IPS-20b (cell line): Measurements from ENCODE around the gene ARMH4.

Source experiments
- H3K27ac ChIP-seq: one replicate; pipeline ENCODE4 v1.5.1; 2013; ENCODE audit warnings: low read length
- H3K27me3 ChIP-seq: 2 replicates; pipeline ENCODE4 v1.6.1; 2013; ENCODE audit warnings: mild to moderate bottlenecking, low read length, inconsistent platforms; ENCODE audit not compliant: insufficient read depth
- H3K36me3 ChIP-seq: 2 replicates; pipeline ENCODE4 v1.6.1; 2013; ENCODE audit warnings: low read depth, mild to moderate bottlenecking, inconsistent platforms, low read length, moderate library complexity; ENCODE audit not compliant: insufficient read depth
- H3K4me1 ChIP-seq: 2 replicates; pipeline ENCODE4 v1.6.1; 2013; ENCODE audit warnings: mild to moderate bottlenecking, control low read depth, inconsistent platforms, low read length, moderate library complexity; ENCODE audit not compliant: insufficient read depth
- H3K4me3 ChIP-seq: 2 replicates; pipeline ENCODE4 v1.5.1; 2013; ENCODE audit warnings: mild to moderate bottlenecking, low read length, inconsistent platforms
- H3K9ac ChIP-seq: 2 replicates; pipeline ENCODE4 v1.6.1; 2013; ENCODE audit warnings: low read depth, mild to moderate bottlenecking, inconsistent platforms, low read length, moderate library complexity
- H3K9me3 ChIP-seq: 2 replicates; pipeline ENCODE4 v1.6.1; 2013; ENCODE audit warnings: mild to moderate bottlenecking, low read depth, low read length, inconsistent platforms; ENCODE audit not compliant: insufficient read depth

Gene ARMH4

DNA sequence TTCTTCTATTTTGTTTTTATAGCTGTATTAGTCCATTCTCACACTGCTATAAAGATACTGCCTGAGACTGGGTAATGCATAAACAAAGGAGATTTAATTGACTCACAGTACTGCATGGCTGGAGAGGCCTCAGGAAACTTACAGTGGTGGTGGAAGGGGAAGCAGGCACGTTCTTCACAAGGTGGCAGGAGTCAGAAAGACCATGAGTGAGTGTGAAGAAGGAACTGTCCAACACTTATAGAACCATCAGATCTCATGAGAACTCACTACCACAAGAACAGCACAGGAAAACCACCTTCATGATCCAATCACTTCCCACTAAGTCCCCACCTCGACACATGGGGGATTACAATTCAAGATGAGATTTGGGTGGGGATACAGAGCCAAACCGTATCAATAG is 42.3 kb downstream of the ARMH4 start:
- H3K36me3 ChIP-seq = no peaks in the 10 kb centered on the region
- no peak overlapping the region for H3K27ac ChIP-seq
- no peak overlapping the region for H3K9ac ChIP-seq
- no peaks in the 10 kb centered on the region for H3K9me3 ChIP-seq
- no peaks in the 10 kb centered on the region for H3K27me3 ChIP-seq
- no peaks in the 10 kb centered on the region for H3K4me1 ChIP-seq
- H3K4me3 ChIP-seq = no peak overlapping the region

DNA sequence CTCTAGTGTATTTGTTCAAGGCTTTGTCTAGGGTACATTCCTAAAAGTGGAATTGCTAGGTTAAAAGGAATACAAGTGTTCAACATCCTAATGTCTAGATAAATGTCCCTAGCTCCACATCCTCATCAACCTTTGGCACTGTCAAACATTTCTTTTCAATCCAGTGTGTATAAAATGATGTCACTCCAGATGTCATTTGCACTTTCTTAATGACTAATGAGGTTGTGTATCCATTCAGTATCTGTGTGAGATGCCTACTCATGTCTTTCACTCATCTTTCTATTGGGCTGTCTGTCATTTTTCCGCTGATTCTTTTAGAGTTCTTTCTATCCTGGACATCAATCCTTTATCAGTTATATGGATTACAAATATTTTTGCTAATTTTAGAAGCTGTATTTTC is 43.3 kb downstream of the ARMH4 start:
- no peak overlapping the region for H3K4me3 ChIP-seq
- no peaks in the 10 kb centered on the region for H3K27me3 ChIP-seq

DNA sequence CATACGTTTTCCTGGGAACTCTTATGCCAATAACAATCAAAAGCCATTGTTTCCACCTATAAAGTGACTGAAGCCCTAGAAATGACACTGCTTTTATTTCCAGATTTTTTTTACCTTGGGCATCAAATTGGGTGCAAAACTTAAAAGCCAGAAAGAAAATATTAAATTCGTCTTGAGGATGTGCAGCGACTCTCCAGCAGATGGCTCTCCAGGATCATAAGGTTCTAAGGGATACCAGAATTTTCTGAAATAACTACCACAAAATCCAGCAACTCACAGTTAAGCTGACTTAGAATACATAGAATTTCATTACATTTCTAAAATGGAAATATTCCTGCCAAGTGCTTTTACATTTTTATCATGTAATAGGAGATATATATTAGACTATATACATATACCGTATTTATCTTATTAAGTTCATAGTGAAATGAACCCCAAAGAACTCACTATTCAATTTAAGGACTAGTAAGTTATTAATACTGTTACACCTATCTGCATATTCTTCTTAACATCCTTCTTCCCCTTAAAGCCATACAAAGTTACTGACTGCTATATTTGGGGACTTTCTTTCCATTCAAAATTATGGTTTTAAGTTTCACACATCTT is 44.0 kb downstream of the ARMH4 start:
- Histone ChIP-seq H3K4me3 (no peak overlapping the region), H3K27ac (no peak overlapping the region), H3K4me1 (no peaks in the 10 kb centered on the region), H3K9ac (no peak overlapping the region), H3K9me3 (no peaks in the 10 kb centered on the region), H3K27me3 (no peaks in the 10 kb centered on the region), H3K36me3 (no peaks in the 10 kb centered on the region)

More for the DNA sequence above, 43.3 kb downstream of the ARMH4 start:
- Histone ChIP-seq H3K9ac (no peak overlapping the region), H3K27ac (no peak overlapping the region), H3K4me1 (no peaks in the 10 kb centered on the region), H3K9me3 (no peaks in the 10 kb centered on the region), H3K36me3 (no peaks in the 10 kb centered on the region)

DNA sequence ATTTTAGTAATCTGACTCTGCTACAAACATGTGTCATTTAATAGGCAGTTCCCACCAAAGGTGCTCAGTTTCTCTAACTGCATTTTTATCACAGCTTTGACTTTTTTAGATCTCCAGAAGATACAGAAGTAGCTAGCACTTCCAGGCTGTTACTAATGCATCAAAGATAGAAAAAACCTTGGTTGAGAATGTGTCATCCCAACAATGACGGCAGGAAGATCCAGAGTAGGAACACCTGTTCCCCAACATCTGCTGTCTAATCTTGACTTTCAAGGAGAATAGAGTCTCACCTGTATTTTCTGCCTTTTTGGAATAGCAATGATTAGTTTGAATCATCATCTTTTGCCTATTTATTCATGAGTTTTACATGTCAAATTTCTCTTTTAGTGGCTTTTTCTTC is 45.0 kb downstream of the ARMH4 start:
- Histone ChIP-seq H3K4me1 (no peaks in the 10 kb centered on the region), H3K4me3 (no peak overlapping the region), H3K27ac (no peak overlapping the region), H3K9me3 (no peaks in the 10 kb centered on the region), H3K9ac (no peak overlapping the region), H3K27me3 (no peaks in the 10 kb centered on the region), H3K36me3 (no peaks in the 10 kb centered on the region)

DNA sequence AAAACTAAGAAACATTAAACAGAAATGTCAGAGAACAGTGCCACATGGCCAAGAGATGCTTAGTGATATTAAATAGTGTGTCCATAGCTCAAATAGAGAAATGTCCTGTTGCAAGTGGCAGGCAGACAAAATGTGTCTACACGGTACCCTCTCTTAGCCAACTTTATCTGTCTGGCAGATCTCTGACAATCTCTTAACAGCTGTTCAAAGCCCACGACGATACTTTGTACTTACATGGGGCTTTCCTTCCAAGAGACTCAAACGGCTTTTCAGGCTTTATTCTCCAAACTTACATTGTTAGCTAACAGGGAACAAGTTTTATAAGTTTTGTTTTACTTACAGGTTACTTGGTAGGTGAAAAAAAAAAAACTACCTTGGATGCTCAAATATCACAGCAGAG is 45.6 kb downstream of the ARMH4 start:
- no peak overlapping the region for H3K27ac ChIP-seq
- no peaks in the 10 kb centered on the region for H3K4me1 ChIP-seq
- H3K27me3 ChIP-seq = no peaks in the 10 kb centered on the region
- H3K36me3 ChIP-seq = no peaks in the 10 kb centered on the region
- H3K9me3 ChIP-seq = no peaks in the 10 kb centered on the region
- H3K9ac ChIP-seq = no peak overlapping the region
- no peak overlapping the region for H3K4me3 ChIP-seq

DNA sequence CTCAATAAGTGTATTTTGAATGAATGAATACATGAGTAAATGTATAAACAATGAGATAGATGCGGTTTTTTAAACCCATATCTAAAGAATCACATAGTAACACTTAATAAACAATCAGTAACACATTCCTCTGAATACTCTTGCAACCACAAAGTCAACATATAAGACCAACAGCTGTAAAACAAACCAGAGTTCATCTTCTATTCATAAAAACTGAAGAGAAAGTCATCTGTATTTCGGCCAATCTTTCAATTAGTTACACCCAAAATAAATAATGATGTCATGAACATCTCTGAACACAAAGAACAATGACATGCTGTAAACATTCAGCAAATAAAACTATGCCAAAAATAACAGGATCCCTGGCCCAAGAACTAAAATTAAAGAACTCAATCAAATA is 47.2 kb downstream of the ARMH4 start:
- Histone ChIP-seq H3K9me3 (no peaks in the 10 kb centered on the region), H3K27me3 (no peaks in the 10 kb centered on the region), H3K9ac (no peak overlapping the region), H3K4me1 (no peaks in the 10 kb centered on the region), H3K36me3 (no peaks in the 10 kb centered on the region), H3K27ac (no peak overlapping the region), H3K4me3 (no peak overlapping the region)

DNA sequence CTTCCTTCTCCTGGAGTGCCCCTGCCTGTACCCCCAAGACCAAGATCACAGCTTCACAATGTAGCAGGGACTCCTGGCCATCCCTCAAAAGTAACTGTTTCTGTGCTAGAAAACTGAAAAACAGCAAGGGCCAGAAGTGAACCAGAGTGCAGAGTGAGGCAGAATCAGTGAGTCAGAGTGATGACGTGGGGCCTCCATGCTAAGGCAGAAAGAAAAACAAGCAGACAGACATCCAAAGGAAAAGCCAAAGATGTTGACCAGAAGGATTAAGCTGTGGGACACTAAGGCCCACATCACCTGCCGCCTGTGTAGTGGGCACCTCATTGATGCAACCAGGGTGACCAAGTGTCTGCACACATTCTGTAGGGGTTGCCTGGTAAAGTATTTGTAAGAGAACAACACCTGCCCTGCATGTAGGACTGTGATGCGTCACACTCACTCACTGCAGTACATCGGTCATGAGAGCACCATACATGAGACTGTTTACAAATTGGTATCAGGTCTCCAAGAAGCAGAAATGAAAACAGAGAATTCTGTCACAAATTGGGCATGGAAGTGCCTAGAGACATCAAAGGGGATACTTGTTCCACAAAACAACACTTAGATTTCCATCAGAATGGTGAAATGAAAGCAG is 51.2 kb downstream of the ARMH4 start:
- Histone ChIP-seq H3K27me3 (no peaks in the 10 kb centered on the region), H3K9ac (no peak overlapping the region), H3K36me3 (no peaks in the 10 kb centered on the region), H3K27ac (no peak overlapping the region), H3K9me3 (no peaks in the 10 kb centered on the region), H3K4me3 (no peak overlapping the region), H3K4me1 (peaks cover 2% of the 10 kb centered on the region; the same call in 1 of the 2 replicates)

DNA sequence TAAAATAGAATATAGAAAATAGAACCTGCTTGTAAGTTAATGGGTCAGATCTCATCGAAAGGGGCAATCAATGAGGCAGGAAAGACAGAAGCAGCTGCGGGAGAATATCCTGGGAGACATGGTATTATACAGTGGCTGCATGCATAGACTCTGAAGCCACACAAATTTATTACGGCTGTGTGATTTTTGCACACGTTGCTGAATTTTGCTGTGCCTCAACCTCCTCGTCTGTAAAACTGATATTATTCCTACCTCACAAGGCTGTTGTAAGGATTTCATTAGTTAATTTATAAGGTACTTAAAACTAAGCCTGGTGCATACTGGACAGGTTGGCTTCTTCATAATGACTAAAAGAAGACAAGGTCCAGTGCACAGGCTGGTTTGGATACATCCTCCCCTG is 52.3 kb downstream of the ARMH4 start:
- Histone ChIP-seq H3K4me1 (peaks cover 2% of the 10 kb centered on the region; the same call in 1 of the 2 replicates), H3K9ac (no peak overlapping the region), H3K4me3 (no peak overlapping the region), H3K27ac (no peak overlapping the region), H3K9me3 (no peaks in the 10 kb centered on the region), H3K27me3 (no peaks in the 10 kb centered on the region), H3K36me3 (no peaks in the 10 kb centered on the region)

DNA sequence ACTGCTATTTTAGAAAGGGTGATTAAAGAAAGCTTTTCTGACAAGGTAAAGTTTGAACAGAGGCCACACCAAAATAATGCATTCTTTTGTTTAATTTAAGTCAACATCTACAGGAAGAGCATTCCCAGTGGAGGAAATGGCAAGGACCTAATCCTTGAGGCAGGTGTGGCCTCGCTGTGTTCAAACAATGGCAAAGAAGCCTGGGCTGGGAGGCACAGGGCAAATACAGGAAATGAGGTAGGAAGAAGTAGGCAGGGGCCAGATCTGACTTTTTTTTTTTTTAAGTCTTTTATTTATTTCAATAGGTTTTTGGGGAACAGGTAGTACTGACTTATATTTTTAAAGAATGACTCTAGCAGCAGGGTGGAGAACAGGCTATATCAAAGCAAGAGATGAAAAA is 53.5 kb downstream of the ARMH4 start:
- Histone ChIP-seq H3K9me3 (no peaks in the 10 kb centered on the region), H3K9ac (no peak overlapping the region), H3K4me1 (peaks cover 2% of the 10 kb centered on the region; the same call in 1 of the 2 replicates), H3K4me3 (no peak overlapping the region), H3K27me3 (no peaks in the 10 kb centered on the region), H3K27ac (no peak overlapping the region), H3K36me3 (no peaks in the 10 kb centered on the region)

DNA sequence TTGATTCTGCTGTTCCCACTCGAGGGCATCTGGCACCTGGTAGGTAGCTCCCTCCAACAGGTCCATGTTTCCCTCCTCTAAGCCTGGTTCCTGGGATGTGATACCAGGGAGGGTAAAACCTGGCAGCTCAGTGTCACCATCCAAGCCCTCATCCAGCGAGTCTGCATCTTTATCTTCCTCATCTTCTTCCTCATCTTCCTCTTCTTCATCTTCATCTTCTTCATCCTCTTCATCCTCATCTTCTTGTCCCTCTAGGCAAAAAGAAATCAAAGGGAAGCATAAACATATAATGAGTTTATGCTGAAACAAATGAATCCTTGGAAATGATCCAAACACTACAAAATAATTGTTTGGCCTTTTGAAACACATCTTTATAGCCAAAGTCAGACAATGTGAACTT is 55.3 kb downstream of the ARMH4 start:
- no peak overlapping the region for H3K4me3 ChIP-seq
- H3K9ac ChIP-seq = no peak overlapping the region
- no peaks in the 10 kb centered on the region for H3K9me3 ChIP-seq
- H3K36me3 ChIP-seq = no peaks in the 10 kb centered on the region
- peaks cover 2% of the 10 kb centered on the region; the same call in 1 of the 2 replicates for H3K4me1 ChIP-seq
- H3K27ac ChIP-seq = no peak overlapping the region
- H3K27me3 ChIP-seq = no peaks in the 10 kb centered on the region

DNA sequence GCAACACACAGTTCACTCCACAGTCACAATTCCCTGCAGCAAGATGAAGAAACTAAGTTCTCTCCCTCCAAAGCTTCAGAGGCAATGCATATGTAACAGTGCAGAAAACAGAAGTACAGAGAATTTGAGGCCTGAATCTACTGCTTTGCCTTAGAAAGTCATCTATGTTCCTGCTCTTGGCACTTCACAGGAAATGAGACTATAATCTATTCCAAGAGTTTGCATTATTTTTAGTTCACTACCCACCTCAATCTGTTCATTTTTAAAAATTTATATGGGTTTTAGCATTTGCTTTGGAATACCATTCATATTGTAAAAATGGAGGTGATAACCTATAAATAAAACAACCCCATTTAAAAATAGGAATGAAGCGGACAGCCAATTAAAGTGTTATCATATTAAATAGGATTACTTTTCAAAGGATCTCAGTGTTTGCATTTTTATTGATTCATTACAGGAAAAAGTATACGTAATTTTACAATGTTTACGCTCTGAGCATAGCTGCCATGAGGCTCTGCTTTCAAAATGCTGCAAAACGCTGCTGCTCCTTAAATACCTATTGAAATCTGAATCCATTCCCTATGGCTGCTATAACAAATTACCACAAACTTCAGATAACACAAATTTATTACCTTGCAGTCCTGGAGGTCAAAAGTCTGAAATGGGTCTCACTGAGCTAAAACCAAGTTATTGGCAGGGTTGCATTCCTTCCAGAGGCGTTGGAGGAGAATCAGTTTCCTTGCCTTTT is 60.0 kb downstream of the ARMH4 start:
- H3K9ac ChIP-seq = no peak overlapping the region
- no peaks in the 10 kb centered on the region for H3K27me3 ChIP-seq
- H3K9me3 ChIP-seq = no peaks in the 10 kb centered on the region
- H3K4me3 ChIP-seq = no peak overlapping the region
- H3K27ac ChIP-seq = no peak overlapping the region
- no peaks in the 10 kb centered on the region for H3K36me3 ChIP-seq
- no peaks in the 10 kb centered on the region for H3K4me1 ChIP-seq

DNA sequence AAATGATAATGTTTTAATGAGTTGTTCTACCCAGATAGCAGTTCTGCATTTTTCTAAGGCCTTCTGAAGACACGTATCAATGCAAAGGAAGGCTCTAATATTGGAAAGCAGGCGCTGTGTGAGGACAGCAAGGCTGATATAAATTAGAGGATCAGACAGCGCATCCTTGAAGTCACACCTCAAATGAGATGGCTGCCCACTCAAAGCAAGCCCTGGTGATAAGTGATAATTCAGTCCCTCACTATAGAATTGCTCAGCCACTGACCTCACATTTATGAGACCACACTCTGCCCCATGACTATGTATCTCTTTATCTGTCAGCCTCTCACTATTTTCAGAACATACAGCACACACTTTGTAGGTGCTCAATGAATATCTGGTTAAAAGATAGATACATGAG is 62.4 kb downstream of the ARMH4 start:
- Histone ChIP-seq H3K27me3 (no peaks in the 10 kb centered on the region), H3K36me3 (no peaks in the 10 kb centered on the region), H3K9me3 (no peaks in the 10 kb centered on the region), H3K4me3 (no peak overlapping the region), H3K4me1 (no peaks in the 10 kb centered on the region), H3K27ac (no peak overlapping the region), H3K9ac (no peak overlapping the region)
